ENCODE results near the gene CCDC68.

The CCDC68 gene

DNA sequence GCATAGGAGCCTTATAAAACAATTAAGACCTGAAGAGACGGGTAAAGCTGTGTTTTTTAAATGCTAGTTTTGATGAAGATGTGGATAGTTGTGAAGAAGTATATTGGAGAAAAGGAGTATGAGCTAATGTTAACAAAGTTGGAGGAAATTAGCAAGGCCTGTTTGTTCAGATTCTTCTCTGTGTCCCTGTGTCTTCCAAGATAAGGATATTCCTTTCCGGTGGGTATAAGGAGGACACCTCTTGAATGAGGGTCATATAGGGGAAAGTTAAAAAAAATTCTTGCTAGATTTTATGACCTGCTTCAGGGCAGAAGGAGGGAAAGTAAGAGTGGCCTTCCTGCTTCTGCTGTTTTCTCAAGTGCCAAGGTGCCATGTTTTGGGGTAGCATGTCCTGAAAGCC, 59.0 kb downstream of the CCDC68 start:
- no peak overlapping the region for H3K4me3 ChIP-seq (ENCODE audit: low read depth, low read length)
- TF ChIP-seq, protein P1, sequence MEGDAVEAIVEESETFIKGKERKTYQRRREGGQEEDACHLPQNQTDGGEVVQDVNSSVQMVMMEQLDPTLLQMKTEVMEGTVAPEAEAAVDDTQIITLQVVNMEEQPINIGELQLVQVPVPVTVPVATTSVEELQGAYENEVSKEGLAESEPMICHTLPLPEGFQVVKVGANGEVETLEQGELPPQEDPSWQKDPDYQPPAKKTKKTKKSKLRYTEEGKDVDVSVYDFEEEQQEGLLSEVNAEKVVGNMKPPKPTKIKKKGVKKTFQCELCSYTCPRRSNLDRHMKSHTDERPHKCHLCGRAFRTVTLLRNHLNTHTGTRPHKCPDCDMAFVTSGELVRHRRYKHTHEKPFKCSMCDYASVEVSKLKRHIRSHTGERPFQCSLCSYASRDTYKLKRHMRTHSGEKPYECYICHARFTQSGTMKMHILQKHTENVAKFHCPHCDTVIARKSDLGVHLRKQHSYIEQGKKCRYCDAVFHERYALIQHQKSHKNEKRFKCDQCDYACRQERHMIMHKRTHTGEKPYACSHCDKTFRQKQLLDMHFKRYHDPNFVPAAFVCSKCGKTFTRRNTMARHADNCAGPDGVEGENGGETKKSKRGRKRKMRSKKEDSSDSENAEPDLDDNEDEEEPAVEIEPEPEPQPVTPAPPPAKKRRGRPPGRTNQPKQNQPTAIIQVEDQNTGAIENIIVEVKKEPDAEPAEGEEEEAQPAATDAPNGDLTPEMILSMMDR (conservative IDR thresholded peaks at IDR 0.05; ENCODE audit: low read depth, low read length) = no peak
- no peak for DNase-seq (ENCODE audit: low read depth)

DNA sequence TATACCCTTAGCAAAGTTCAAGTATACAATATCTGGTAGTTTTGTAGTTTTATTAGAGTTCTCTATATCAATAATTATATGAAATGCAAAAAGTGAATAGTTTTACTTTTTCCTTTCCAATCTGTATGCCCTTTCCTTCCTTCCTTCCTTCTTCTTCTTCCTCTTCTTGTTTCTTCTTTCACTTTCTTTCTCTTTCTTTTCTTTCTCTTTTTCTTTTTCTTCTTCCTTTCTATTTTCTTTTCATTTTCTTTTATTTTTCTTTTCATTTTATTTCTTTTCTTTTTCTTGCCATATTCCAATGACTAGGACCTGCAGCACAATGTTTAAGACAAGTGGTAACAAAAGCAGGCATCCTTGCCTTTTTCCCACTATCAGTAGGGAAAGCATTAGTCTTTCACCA, 59.8 kb downstream of the CCDC68 start:
- TF ChIP-seq, protein P1 (conservative IDR thresholded peaks at IDR 0.05; ENCODE audit: low read depth, low read length) = no peak
- DNase-seq (ENCODE audit: low read depth) = no peak
- H3K4me3 ChIP-seq (ENCODE audit: low read depth, low read length) = no peak overlapping the region

DNA sequence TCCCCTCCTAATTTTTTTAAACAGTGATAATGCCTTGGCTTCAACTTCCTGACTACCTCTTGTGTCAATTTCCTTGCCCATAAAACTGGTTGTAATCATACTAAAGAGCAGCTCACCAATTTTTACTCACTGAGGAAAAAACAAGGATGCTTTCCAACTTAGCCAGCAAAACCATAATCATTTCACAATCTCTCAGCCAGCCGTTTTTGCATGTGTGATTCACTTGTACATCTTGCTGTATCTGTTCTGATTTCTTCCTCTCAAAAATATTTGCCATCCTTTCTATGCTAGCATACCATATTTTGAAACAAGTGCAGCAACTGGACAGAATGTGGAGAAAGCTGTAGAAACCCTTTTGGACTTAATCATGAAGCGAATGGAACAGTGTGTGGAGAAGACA, 70.3 kb downstream of the CCDC68 start:
- peak; percentile 81 for DNase-seq (ENCODE audit: low read depth)
- TF ChIP-seq, protein P1 (conservative IDR thresholded peaks at IDR 0.05; ENCODE audit: low read depth, low read length) = no peak
- no peak overlapping the region for H3K4me3 ChIP-seq (ENCODE audit: low read depth, low read length)

DNA sequence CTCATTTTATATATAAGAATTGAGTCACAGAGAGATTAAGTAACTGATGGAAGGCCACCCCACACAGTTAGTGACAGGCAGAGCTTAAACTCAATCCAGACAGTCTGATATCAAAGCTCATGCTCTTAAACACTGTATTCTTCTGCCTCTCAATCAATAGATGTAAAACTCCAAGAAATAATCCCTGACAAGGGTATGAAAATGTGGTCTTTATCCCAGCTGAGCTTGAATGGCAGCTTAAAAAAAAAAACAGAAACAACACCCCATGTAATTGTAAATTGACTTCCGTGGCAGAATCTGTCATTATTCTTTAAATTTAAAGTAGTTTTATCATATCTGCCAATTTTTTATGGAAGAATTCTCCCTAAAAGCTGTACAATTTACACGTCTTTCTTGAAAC, 70.9 kb downstream of the CCDC68 start:
- H3K4me3 ChIP-seq (ENCODE audit: low read depth, low read length) = no peak overlapping the region
- TF ChIP-seq, protein P1 (conservative IDR thresholded peaks at IDR 0.05; ENCODE audit: low read depth, low read length) = no peak
- no peak for DNase-seq (ENCODE audit: low read depth)

DNA sequence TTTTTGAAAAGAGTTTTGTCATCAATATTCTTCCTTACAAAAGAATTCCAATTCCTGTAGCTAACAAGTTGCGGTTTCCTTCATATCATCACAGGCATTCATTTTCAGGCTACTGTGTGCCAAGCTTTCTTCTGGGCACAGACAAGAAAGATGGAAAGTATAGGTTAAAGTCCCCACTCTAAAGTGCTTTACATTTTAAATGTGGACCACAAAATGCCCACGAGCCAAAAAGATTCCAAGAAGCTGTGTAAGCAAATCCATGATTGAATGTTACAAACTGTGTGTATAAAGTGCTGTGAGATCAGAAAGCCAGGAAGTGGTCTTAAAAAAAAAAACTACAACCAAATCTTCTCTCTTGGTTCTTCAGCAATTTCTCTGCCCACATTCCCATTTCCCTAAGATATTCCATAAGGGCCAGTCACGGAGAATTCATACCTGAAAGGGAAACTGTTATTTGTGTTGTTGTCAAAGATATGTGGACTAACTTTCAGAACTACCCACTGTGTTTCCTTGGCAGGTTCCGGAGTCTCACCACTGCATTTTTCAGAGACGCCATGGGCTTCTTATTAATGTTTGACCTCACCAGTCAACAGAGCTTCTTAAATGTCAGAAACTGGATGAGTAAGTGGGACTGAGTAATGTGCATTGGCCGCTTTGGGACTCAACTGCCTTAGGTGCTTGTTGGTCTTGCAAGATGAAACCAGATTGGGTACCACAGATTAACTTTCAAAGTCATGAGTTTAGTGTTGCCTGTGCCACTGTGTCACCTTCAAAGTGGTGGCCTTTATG, 75.3 kb downstream of the CCDC68 start:
- no peak overlapping the region for H3K4me3 ChIP-seq (ENCODE audit: low read depth, low read length)
- peak; percentile 19 for DNase-seq (ENCODE audit: low read depth)
- TF ChIP-seq, protein P1 (conservative IDR thresholded peaks at IDR 0.05; ENCODE audit: low read depth, low read length) = no peak

DNA sequence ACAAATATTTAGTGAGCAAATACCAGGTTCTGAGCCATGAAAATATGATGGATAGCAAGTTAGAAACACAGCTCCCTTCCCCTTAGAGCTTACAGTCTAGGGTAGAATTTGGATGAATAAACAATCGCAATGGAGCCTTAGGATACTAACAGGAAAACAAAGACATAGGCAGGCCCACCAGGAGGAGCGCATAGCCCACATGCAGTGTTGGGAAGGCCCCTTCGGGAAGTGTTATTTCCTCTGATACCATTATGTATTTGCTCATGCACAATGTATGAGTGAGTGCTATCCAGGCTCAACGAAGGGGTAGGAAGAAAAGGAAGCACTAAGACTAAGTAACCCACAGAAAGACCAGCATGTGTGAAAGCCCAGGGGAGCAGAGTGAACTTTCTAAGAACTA, 76.9 kb downstream of the CCDC68 start:
- TF ChIP-seq, protein P1 (conservative IDR thresholded peaks at IDR 0.05; ENCODE audit: low read depth, low read length) = no peak
- no peak overlapping the region for H3K4me3 ChIP-seq (ENCODE audit: low read depth, low read length)
- DNase-seq (ENCODE audit: low read depth) = no peak

DNA sequence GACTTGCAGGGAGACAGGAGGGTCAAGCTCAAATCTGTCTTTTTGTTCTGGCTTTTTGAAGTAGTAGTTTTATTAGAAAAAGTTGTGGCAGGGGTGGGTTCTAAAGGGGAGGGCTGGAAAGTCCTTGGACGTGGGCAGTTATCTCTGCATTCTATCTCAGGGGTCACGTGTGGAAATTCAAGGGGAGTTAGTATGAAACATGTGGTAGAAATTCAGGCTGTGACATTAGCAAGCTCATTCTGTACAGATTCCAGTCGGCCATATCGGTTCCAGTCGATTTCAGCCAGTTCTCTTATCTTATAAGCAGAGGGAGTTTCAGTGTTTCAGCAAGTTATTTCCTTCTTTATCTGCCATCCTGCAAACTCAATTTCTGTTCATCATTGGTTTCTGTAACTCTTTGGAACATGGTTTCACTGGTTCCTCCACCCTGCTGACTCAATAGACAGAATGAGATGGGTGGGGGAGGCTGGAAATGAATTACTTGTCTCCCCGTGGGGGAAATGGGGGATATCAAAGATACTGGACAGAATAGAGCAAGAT, 78.0 kb downstream of the CCDC68 start:
- TF ChIP-seq, protein P1 (conservative IDR thresholded peaks at IDR 0.05; ENCODE audit: low read depth, low read length) = no peak
- H3K4me3 ChIP-seq (ENCODE audit: low read depth, low read length) = no peak overlapping the region
- no peak for DNase-seq (ENCODE audit: low read depth)

All from choroid plexus epithelial cell (primary cell).